HG03103 (cell line): ENCODE data around the gene CBARP.
A peak's percentile ranks its signal among the peaks of the same experiment; 100 is the strongest.
"Not testable (repeated sequence)": the region's sequence is repeated elsewhere in the genome, so short reads cannot be mapped to it uniquely, and the experiment has no call there.

ENCODE experiments used
- ATAC-seq: cut with Tn5 transposase; IDR thresholded peaks from one replicate; pipeline ENCODE4 v1.9.1; 2021; ENCODE audit warnings: low read depth; ENCODE audit not compliant: unreplicated experiment

Gene CBARP

DNA sequence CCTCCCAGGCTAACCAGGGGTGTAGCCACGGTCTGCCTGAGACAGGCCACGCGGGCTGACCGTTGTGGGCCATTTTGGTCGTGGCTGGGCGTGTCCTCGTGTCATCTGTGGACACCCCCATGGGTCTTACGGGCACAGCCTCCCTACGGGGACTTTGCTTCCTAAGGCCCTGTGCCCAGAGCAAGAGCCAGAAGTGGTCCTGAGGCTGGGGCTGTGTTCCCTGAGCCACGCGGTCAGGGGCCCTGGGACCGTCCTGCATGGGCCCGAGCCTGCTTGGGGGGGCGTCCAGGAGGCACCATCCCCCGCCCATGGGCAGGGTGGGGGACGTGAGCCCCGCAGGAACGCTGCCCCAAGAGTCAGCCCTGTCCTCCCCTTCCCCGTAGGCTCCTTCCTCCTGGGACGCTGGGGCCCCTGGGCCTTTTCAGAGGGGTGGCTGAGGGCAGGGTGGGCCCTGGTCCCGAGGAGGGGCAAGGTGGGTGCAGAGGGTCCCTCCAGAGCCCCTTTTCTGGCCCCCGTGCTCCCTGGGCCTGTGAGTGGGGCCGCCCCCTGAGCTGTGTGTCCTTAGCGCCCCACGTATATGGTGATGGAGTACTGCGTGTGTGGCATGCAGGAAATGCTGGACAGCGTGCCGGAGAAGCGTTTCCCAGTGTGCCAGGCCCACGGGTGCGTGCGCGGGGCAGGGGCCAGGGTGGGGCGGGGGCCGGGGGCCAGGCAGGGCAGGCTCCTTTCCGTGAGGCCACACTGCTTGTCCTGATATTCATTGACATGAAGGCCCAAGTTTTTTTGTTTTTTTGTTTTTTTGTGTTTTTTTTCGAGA is 18.8 kb downstream of the CBARP start:
- ATAC-seq, result no peak

DNA sequence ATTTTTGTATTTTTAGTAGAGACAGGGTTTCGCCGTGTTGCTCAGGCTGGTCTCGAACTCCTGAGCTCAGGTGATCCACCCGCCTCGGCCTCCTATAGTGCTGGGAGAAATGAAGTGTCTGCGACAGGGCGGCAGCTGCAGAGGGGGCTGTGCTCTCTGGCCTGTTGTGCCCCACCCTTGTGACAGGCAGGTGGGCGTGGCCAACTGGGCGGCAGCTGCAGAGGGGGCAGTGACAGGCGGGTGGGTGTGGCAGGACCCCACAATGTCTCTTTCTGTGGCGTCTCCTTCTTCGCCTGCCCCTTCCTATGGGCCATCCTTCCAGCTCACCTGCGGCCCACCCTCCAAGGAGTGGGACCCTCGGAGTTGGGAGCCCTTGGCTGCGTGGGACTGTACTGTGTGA is 20.4 kb downstream of the CBARP start:
- no peak for ATAC-seq

DNA sequence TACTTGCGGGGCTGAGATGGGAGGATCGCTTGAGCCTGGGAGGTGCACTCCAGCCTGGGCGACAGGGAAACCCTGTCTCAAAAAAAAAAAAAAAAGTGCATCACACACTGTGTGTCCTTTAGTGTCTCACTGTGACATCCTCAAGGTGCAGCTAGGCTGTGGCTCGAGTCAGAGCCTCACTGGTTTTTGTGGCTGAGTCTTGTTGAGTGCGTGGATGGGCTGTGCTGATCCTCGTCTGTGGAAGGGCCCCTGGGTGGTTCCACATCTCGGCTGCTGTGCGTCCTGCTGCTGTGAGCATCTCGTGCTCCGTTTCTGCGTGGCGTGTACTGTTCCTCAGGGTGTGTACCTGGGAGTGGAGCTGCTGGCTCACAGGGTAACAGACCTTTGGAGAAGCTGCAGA is 21.0 kb downstream of the CBARP start:
- no peak for ATAC-seq

DNA sequence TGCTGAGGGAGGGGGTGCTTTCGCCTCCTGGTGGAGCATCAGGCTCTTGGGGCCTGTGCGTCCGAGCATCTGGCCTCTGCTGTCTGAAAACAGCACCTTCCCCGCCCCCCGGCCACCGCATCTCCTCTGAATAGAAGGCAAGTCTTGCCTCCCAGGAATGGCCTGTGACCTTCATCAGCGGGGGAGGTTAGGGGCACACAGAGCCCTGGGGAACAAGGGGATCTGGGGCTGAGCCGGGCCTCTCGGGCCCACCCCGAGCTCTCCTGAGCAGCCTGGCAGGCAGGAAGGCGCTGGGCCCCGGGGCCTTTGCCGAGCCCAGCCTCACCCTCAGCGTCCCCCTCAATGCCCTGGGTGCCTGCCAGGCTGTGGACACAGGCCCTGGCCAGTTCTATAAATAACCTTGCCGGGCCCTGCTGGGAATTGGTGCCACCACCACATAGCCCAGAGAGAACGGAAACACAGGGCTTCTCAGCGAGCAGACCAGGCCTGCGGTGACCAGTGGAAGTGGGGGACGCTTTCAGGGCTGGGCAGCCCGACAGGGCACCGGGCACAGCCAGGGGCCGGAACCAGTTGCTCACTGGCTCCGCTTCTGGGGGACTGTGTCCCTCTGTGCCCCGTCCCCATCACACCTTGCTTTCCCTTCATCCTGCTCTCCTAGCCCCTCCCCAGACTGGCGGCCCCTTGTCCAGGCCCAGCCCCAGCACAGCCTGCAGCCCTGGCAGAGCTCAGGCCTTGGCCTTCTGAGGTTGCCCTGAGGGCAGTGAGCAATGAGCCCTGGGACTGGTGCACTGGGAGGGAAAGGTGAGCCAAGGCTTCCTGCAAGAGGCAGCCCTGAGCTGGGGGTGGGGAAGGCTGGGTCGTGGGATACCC is 22.7 kb downstream of the CBARP start:
- ATAC-seq, result no peak

DNA sequence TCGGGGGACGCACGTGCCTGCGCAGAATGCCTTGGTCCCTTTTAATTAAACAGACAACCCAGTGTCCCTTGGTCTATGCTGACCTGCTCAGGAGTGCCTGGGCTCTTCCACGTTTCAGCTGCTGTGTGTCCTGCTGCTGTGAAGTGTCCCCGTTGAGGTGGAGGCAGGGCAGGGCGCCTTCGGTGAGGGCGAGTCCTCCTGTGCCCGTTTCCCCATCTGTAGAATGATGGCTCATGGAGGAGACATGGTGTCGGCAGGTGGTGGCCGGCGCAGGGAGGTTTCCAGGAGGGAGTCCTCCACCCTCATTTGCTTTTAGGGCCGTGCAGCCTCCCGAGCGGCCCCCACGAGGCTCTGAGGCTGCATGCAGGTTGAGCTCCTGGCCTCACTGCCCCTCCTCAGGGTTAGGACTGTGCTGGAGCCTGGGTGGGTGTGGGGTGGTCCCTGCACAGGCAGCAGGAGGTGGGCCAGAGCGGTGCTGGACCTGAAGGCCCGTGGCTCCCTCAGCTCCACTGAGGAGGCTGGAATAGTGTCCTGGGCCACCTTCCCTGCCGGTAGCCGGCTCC is 23.4 kb downstream of the CBARP start:
- no peak for ATAC-seq

DNA sequence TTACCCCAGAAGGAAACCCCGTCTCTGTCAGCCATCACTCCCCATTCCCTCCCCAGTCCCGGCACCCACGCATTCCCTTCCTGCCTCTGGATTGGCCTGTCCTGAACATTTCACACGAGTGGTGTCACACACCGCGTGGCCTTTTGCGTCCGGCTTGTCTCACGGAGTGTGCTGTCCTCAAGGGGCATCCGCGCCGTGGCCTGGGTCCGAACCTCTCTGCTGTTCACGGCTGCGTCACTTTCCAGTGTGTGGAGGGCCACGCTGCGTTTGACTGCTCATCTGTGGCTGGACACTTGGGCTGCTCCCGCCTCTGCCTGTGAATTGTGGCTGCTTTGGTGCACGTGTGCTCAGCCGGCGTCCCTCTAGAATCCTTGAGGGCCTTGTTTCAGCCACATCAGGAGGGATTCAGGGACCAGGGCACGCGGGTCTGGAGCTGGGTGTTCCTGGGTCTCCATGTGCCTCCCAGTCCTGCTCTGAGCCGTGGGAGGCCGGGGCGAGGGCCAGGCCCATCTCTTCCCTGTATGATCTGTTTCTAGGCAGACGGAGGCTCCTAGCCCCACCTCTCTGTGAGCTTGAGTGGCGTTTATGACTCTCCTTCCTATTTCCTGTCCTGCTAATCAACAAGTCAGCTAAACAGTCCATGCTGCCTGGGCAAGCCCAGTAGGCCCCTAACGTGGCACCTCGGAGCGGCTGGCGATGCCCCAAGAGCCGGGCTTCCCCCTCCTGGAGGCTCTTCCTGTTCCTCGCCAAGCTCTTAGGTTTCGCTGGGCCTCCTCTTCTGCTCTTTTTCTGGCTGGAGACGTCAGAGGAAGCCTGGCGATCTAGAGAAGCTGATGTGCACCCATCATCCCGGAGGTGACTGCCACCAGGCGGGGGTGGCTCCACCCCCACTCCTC is 24.2 kb downstream of the CBARP start:
- no peak for ATAC-seq

DNA sequence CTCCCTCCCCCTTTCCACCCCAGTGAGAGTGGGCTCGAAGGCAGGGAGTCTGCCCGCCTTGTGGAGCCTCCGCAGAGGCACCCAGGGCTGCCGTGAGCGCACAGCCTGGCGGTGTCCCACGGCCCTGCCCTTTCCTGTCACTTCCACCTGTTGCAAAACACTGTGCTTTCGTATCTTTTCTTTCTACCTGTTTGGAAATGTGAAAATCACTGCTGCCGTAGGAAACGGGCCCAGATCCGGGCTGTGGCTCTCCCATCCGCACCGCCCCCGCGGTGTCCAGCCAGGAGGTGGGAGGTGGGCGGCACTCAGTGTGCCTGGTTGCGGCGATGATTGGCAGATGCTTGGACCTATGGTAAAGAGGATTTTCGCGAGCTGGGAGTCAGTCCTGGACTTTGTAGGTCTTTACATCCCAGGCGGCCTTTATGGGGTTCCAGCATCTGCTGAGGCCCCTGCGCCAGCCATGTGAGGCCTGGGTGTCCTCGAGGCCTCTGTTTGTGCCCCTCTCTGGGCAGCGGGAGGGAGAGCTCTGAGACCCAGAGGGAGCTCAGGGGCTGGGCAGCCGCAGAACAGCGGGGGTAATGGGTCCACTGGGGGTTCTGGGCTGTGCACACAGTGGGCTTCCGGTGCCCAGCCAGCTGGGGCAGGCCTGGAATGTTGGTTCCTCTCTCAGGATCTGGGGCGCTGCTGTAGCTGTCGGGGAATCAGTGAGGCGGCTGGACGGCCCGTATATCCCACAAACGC is 26.1 kb downstream of the CBARP start:
- ATAC-seq, result no peak

DNA sequence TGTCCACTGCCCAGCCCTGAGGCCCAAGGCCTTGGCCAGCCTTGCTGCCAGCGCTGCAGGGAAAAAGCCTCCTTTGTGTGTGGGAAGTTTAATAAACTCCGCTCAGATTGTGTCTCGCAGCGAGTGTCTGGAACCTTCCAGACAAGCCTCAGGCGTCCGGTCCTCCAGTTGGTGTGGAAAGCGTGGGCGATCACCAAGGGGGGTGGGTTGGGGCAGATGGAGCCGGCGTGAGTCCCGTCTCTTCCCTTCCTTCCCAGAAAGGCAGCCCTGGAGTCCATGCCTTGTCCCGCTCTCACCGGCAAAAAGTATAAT is 27.6 kb downstream of the CBARP start:
- ATAC-seq, result no peak

DNA sequence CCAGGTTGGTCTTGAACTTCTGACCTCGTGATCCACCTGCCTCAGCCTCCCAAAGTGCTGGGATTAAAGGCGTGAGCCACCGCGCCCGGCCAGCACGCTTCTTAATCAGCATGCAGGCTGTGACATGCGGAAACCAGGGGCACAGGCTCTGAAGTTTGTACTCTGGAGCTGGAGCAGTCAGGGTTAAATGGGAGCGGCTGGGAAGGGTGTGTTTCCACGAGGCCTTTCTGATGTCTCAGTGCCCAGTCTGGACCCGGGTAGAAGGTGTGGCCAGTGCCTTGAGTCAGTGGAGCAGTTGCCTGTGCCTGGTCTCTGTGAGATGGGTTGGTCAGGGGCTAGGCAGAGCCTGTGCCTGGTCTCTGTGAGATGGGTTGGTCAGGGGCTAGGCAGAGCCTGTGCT is 29.0 kb downstream of the CBARP start:
- ATAC-seq, result not testable (repeated sequence)

DNA sequence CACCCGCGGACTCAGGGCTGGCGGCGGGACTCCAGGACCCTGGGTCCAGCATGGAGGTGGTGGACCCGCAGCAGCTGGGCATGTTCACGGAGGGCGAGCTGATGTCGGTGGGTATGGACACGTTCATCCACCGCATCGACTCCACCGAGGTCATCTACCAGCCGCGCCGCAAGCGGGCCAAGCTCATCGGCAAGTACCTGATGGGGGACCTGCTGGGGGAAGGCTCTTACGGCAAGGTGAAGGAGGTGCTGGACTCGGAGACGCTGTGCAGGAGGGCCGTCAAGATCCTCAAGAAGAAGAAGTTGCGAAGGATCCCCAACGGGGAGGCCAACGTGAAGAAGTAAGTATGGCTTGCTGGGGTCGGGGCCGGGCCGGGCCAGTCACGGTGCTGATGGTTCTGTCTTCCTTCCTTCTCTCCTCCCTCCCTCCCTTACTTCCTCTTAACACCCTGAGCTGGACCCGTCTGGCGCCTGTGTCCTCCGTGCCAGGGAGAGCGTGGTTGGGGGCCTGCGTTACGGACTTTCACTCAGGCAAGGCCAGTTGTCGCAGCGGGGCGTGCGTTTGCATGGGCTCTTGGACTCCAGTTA is 30.8 kb downstream of the CBARP start:
- ATAC-seq, result no peak

DNA sequence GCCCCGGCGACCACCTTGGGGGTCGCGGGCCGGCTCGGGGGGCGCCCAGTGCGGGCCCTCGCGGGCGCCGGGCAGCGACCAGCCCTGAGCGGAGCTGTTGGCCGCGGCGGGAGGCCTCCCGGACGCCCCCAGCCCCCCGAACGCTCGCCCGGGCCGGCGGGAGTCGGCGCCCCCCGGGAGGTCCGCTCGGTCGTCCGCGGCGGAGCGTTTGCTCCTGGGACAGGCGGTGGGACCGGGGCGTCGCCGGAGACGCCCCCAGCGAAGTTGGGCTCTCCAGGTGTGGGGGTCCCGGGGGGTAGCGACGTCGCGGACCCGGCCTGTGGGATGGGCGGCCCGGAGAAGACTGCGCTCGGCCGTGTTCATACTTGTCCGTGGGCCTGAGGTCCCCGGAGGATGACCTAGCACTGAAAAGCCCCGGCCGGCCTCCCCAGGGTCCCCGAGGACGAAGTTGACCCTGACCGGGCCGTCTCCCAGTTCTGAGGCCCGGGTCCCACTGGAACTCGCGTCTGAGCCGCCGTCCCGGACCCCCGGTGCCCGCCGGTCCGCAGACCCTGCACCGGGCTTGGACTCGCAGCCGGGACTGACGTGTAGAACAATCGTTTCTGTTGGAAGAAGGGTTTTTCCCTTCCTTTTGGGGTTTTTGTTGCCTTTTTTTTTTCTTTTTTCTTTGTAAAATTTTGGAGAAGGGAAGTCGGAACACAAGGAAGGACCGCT is 31.5 kb downstream of the CBARP start:
- no peak for ATAC-seq

DNA sequence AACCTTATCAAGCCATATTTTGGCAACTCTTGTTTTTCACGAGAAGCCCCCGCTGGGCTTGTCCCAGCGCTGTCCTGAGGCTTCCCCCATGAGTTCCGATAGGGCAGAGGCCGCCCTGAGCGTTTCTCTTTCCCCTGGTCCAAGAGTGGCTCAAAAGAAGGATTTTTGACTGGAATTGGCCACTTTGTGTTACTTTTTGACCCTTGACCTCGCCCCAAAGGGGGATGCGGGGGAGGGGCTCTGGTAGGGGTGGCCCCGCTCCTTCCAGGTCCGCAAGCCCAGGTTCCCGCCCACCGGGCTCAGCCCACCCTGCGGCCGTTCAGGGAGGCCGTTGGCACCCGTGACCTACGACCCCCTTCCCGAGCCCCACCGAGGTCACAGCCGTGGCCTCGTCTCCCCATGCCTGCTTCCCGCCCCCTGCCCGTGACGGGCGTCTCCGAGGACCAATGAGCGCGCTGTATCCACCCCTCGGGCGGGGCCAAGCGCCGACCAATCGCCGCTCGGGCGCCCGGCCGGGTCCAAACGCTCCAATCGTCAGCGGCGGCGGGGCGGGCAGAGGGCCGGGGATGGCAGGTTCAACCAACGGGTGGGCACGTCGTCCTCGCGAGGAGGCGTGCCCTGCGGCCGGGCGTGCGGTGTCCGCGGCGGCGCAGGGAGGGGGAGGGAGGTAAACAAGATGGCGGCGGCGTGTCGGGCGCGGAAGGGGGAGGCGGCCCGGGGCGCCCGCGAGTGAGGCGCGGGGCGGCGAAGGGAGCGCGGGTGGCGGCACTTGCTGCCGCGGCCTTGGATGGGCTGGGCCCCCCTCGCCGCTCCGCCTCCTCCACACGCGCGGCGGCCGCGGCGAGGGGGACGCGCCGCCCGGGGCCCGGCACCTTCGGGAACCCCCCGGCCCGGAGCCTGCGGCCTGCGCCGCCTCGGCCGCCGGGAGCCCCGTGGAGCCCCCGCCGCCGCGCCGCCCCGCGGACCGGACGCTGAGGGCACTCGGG is 32.4 kb downstream of the CBARP start, which contains the start of gene STK11:
STK11 (plus strand) TSS at position 665 of the 986 bp plus-strand sequence. CDS start 1,136 bp downstream, outside the sequence.
- ATAC-seq, result peak; percentile 87

DNA sequence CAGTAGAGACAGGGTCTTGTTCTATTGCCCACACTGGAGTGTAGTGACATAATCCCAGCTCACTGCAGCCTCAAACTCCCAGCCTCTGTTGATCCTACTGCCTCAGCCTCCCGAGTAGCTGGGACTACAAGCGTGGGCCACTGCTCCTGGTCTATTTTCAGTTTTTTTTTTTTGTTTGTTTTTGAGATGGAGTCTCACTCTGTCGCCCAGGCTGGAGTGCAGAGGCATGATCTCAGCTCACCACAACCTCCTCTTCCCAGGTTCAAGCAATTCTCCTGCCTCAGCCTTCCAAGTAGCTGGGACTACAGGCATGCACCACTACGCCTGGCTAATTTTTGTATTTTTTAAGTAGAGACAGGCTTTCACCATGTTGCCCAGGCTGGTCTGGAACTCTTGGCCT is 37.2 kb downstream of the CBARP start:
- not testable (repeated sequence) for ATAC-seq

DNA sequence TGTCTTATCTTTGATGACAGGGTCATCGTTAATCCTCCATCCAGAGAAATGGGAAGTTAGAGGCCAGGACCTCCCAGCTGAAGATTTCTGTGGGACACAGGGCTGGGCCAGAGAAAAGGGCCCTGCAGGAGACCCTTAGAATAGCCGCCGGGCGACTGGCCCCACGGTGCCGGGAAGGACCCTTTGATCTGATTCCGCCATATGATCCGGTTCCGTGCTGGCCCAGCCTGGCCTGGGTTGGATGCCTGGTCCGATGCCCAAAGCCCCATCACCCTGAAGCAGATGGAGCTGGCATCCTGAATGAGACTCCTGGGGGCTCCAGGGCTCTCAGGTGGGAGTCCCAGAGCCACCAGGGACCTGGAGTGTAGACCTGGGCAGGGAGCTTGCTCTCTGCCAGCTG is 38.3 kb downstream of the CBARP start:
- no peak for ATAC-seq

DNA sequence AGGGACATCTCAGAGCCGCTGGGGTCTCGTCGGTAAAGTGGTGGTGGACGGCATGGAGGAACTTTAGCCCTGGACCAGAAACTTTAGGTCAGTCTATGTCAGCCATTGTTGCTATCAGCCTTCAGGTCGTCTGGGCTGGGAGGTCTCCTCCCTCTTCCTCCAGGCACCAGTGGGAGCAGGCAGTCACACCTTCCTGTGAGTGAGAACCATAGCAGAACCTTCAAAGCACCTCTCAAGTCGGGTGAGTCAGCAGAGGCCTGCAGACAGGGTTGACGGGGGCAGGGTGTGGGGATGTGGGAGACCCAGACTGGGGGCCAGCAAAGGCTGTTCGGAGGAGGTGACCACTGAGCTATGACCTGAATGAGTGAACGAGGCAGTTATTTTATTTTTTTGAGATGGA is 48.4 kb downstream of the CBARP start:
- no peak for ATAC-seq

DNA sequence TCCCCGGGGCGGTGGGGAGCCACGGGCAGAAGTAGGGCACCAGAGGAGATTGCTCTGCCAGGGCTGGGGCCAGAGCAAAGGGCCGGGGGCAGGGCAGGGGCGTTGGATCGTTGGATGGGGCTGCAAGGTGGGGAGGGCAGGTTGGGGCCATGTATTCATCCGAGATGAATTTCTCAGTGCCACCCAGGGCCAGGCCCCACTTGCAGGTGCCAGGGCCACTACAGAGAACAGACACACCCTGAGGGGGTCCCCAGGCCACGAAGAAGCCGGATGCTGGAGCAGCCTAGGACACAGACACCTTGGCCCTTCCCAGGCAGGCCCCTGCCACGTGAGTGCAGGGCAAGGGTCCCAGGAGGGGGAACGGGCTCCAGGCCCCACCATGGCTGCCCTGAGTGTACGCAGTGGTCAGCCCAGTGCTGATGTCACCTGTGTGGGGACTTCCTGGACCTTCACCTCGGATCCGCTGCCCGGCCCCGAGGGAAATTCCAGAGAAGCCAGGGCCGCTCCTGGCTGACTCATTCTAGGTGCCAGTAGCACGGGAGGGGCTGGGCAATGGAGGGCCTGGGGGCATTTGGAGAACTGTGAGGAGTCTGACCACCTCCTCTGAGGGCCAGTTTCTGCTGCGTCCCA is 54.1 kb downstream of the CBARP start:
- ATAC-seq, result no peak

DNA sequence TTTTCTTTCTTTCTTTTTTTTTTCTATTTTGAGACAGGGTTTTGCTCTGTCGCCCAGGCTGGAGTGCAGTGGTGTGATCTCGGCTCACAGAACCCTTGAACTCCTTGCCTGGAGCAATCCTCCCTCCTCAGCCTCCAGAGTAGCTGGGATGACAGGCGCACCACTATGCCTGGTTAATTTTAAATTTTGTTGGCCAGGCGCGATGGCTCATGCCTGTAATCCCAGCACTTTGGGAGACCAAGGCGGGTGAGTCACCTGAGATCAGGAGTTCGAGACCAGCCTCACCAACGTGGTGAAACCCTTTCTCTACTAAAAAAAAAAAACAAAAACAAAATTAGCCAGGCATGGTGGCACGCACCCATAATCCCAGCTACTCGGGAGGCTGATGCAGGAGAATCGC is 55.1 kb downstream of the CBARP start:
- no peak for ATAC-seq
